Cardiac fibroblast (primary cell): ENCODE measurements around the gene IGF2BP1.
"Not testable (repeated sequence)": the region's sequence is repeated elsewhere in the genome, so short reads cannot be mapped to it uniquely, and the experiment has no call there.

Experiments
- DNase-seq, 2 donors: peaks; one replicate each; pipeline versions ENCODE4 v3.0.0 to v3.0.0-alpha.2; 2010; ENCODE audit warnings: low read depth in 2 of 2
- H3K4me3 ChIP-seq, 2 donors: replicated peaks in 1 of 2; 1 replicate in 1 of 2; 2 replicates in 1 of 2; pipeline ENCODE4 v1.5.1; 2011; ENCODE audit warnings: low read depth in 2 of 2, low read length in 2 of 2, mild to moderate bottlenecking in 2 of 2, moderate library complexity in 1 of 2
- CTCF ChIP-seq: IDR thresholded peaks from one replicate; pipeline ENCODE4 v1.5.1; 2011; ENCODE audit warnings: low read depth, mild to moderate bottlenecking, low read length, inconsistent platforms

IGF2BP1 gene

DNA sequence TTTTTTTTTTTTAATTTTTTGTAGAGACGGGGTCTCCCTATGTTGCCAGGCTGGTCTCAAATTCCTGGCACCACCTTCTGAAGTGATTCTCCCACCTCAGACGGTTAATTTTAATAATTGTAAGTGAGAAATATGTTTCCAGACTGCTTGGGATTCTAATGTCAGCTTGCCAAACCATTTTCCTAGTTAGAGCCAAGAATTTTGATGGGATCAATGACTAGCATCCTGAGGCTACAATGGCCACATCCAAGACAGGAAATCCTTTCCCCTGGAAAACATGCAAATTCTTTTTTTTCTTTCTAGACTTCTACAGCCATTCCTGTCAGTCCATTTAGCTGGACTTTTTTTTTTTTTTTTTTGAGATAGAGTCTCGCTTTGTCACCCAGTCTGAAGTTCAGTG, 32.6 kb downstream of the IGF2BP1 start:
- no peak overlapping the region for H3K4me3 ChIP-seq
- peak in 1 of 2 donors; percentile 58 for DNase-seq
- no peak for TF ChIP-seq CTCF

- peak; percentile 89 for DNase-seq
These were observed 35.1 kb downstream of the IGF2BP1 start for GRCh38 chr17:49031965-49032928.

GRCh38 chr17:49035470-49036269, 38.5 kb downstream of the IGF2BP1 start:
- no peak overlapping the region for H3K4me3 ChIP-seq
- TF ChIP-seq CTCF, result peak; percentile 88

More at GRCh38 chr17:49031965-49032928, 35.1 kb downstream of the IGF2BP1 start:
- H3K4me3 ChIP-seq, result no peak overlapping the region
- peak; percentile 86 for TF ChIP-seq CTCF

GRCh38 chr17:49036270-49036626, 39.1 kb downstream of the IGF2BP1 start:
- no peak for DNase-seq
- no peak for TF ChIP-seq CTCF

More at GRCh38 chr17:49035470-49036269, 38.5 kb downstream of the IGF2BP1 start:
- DNase-seq, result peak; percentile 65 to 72

GRCh38 chr17:49038138-49038537, 41.0 kb downstream of the IGF2BP1 start:
- DNase-seq, result no peak
- TF ChIP-seq CTCF, result no peak
- H3K4me3 ChIP-seq, result no peak overlapping the region

More at GRCh38 chr17:49036270-49036626, 39.1 kb downstream of the IGF2BP1 start:
- no peak overlapping the region for H3K4me3 ChIP-seq

GRCh38 chr17:49038544-49038943, 41.4 kb downstream of the IGF2BP1 start:
- no peak overlapping the region for H3K4me3 ChIP-seq
- no peak for DNase-seq
- TF ChIP-seq CTCF, result no peak

GRCh38 chr17:49039518-49039917, 42.3 kb downstream of the IGF2BP1 start:
- not testable (repeated sequence) for H3K4me3 ChIP-seq, DNase-seq
